PC-9 (cell line): ENCODE data around the gene SNX8. TPM values are rescaled to one million over a fixed set of nuclear protein-coding genes. Genes with fewer than 3 reads are reported as not detected.

Experiments
- BruUV-seq: library from RNA; stranded (reverse); fragments of 400-500 nt; replicated peaks from 2 replicates; lab custom pipeline; 2021; lab: Mats Ljungman, UMichigan
- CTCF ChIA-PET: fragments of 300-600 bp; sonication (Branson Sonifier 250); formaldehyde crosslinking; loops from one replicate; lab custom pipeline; 2022; ENCODE audit warnings: antibody characterized with exemption; lab: Charles Lee
- POLR2A ChIA-PET: fragments of 300-600 bp; sonication (Branson Sonifier 250); formaldehyde crosslinking; loops from one replicate; lab custom pipeline; 2022; ENCODE audit warnings: antibody characterized with exemption; ENCODE audit not compliant: unreplicated experiment; lab: Charles Lee
- DNase-seq, 2 experiments: peaks; one replicate each; pipeline versions ENCODE4 v3.0.0 to v3.0.0-alpha.2; 2015 to 2022; ENCODE audit warnings: mixed read lengths in 1 of 2
- H2AFZ ChIP-seq: fragments of 200-600 bp; sonication (generic); 2 replicates; pipeline ENCODE4 v1.8.1; 2017; ENCODE audit warnings: antibody characterized with exemption
- H3F3A ChIP-seq: fragments of 200-600 bp; sonication (generic); 2 replicates; pipeline ENCODE4 v1.8.1; 2017; ENCODE audit warnings: antibody characterized with exemption, mild to moderate bottlenecking, low read depth; ENCODE audit not compliant: insufficient read depth
- H3K27ac ChIP-seq: fragments of 200-600 bp; sonication (generic); 2 replicates; pipeline ENCODE4 v1.6.1; 2016; ENCODE audit warnings: mixed run types
- H3K27me3 ChIP-seq: fragments of 200-600 bp; sonication (generic); 2 replicates; pipeline ENCODE4 v1.6.1; 2016; ENCODE audit warnings: low read depth, mixed run types; ENCODE audit not compliant: insufficient read depth
- H3K36me3 ChIP-seq: fragments of 200-600 bp; sonication (generic); 2 replicates; pipeline ENCODE4 v1.6.1; 2016; ENCODE audit warnings: low read depth, mixed run types
- H3K4me1 ChIP-seq: fragments of 200-600 bp; sonication (generic); replicated peaks from 2 replicates; pipeline ENCODE4 v1.6.1; 2016; ENCODE audit warnings: mixed run types; ENCODE audit not compliant: insufficient read depth
- H3K4me2 ChIP-seq: fragments of 200-600 bp; sonication (generic); 2 replicates; pipeline ENCODE4 v1.6.1; 2017; ENCODE audit warnings: mixed run types
- H3K4me3 ChIP-seq: fragments of 200-600 bp; sonication (generic); 2 replicates; pipeline ENCODE4 v1.6.1; 2016; ENCODE audit warnings: mixed run types
- H3K79me2 ChIP-seq: fragments of 200-600 bp; sonication (generic); 2 replicates; pipeline ENCODE4 v1.6.1; 2017; ENCODE audit warnings: low read depth, mixed run types
- H3K9me2 ChIP-seq: fragments of 200-600 bp; sonication (generic); 2 replicates; pipeline ENCODE4 v1.8.1; 2017; ENCODE audit warnings: mild to moderate bottlenecking; ENCODE audit not compliant: insufficient read depth
- H3K9me3 ChIP-seq: fragments of 200-600 bp; sonication (generic); 2 replicates; pipeline ENCODE4 v1.8.1; 2016; ENCODE audit warnings: low read depth; ENCODE audit not compliant: insufficient read depth
- H4K20me1 ChIP-seq: fragments of 200-600 bp; sonication (generic); 2 replicates; pipeline ENCODE4 v1.8.1; 2017; ENCODE audit not compliant: insufficient read depth
- EZH2 ChIP-seq: fragments of 200-600 bp; sonication (generic); IDR thresholded peaks from 2 replicates; pipeline ENCODE4 v1.8.0; 2017; ENCODE audit warnings: antibody characterized with exemption, low read depth
- intact Hi-C: fragments of 100-400 bp; cut with micrococcal nuclease; formaldehyde crosslinking; loops from one replicate; pipeline ENCODE4 v1.10.0; 2022; ENCODE audit not compliant: unreplicated experiment
- total RNA-seq: library from RNA; stranded (reverse); gene quantifications from 2 replicates; pipeline ENCODE4 v1.2.3, GENCODE V29; 2021
- TF ChIP-seq, protein P1 (sequence below): fragments of 200-600 bp; sonication (generic); conservative IDR thresholded peaks from 2 replicates; pipeline ENCODE4 v1.6.1; 2017; ENCODE audit warnings: mixed run types, antibody characterized with exemption, mild to moderate bottlenecking, moderate library complexity

Gene SNX8
- total RNA-seq, 1 experiment from 2014 or later: 102 TPM

GRCh38 chr7:2245883-2246675 is 68.2 kb downstream of the SNX8 start:
- intact Hi-C loops: loop anchor here (10.0 kb wide), 1 partner anchor 681 kb away; no protein-coding TSS in a partner anchor
- TF ChIP-seq, protein P1, sequence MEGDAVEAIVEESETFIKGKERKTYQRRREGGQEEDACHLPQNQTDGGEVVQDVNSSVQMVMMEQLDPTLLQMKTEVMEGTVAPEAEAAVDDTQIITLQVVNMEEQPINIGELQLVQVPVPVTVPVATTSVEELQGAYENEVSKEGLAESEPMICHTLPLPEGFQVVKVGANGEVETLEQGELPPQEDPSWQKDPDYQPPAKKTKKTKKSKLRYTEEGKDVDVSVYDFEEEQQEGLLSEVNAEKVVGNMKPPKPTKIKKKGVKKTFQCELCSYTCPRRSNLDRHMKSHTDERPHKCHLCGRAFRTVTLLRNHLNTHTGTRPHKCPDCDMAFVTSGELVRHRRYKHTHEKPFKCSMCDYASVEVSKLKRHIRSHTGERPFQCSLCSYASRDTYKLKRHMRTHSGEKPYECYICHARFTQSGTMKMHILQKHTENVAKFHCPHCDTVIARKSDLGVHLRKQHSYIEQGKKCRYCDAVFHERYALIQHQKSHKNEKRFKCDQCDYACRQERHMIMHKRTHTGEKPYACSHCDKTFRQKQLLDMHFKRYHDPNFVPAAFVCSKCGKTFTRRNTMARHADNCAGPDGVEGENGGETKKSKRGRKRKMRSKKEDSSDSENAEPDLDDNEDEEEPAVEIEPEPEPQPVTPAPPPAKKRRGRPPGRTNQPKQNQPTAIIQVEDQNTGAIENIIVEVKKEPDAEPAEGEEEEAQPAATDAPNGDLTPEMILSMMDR: no peak
- no peak for TF ChIP-seq EZH2
- Histone ChIP-seq H2AFZ (no peak overlapping the region), H3K79me2 (peaks cover 13% of the 10 kb centered on the region), H3K4me1 (peaks cover 44% of the 10 kb centered on the region), H3F3A (peaks cover 43% of the 10 kb centered on the region; the same call in 1 of the 2 replicates), H3K9me2 (no peaks in the 10 kb centered on the region), H4K20me1 (no peaks in the 10 kb centered on the region), H3K4me2 (no peak overlapping the region), H3K36me3 (no peaks in the 10 kb centered on the region), H3K27me3 (no peaks in the 10 kb centered on the region), H3K4me3 (no peak overlapping the region), H3K9me3 (no peaks in the 10 kb centered on the region), H3K27ac (no peak overlapping the region)
- ChIA-PET CTCF (no interaction called here), POLR2A (no interaction called here)
- BruUV-seq: no TSS peak
- no peak for DNase-seq

- H3K36me3 ChIP-seq: 0 out of 2 replicates have a peak, but pooled peaks cover 3% of the 10 kb centered on the region
- POLR2A ChIA-PET: no interaction called here
- TF ChIP-seq EZH2: no peak
- TF ChIP-seq, protein P1: no peak
These were observed 69.7 kb downstream of the SNX8 start for GRCh38 chr7:2244404-2244995.

GRCh38 chr7:2243458-2243857 is 70.8 kb downstream of the SNX8 start:
- BruUV-seq: no TSS peak
- intact Hi-C loops: loop anchor here (2.0 to 10.0 kb wide), 2 partner anchors 105 to 679 kb away; no protein-coding TSS in a partner anchor
- Histone ChIP-seq H3F3A (peaks cover 30% of the 10 kb centered on the region; the same call in 1 of the 2 replicates), H3K27ac (no peak overlapping the region), H3K9me3 (no peaks in the 10 kb centered on the region), H4K20me1 (no peaks in the 10 kb centered on the region), H3K36me3 (peaks cover 9% of the 10 kb centered on the region), H2AFZ (no peak overlapping the region), H3K4me3 (peak overlapping the region; percentile 94), H3K27me3 (no peaks in the 10 kb centered on the region), H3K4me1 (peaks cover 35% of the 10 kb centered on the region), H3K4me2 (peak overlapping the region; percentile 99), H3K9me2 (no peaks in the 10 kb centered on the region), H3K79me2 (peaks cover 28% of the 10 kb centered on the region)
- ChIA-PET CTCF (no interaction called here), POLR2A (no interaction called here)
- no peak for TF ChIP-seq EZH2
- no peak for DNase-seq

More at GRCh38 chr7:2244404-2244995, 69.7 kb downstream of the SNX8 start:
- Histone ChIP-seq H3K9me3 (no peaks in the 10 kb centered on the region), H3K27ac (no peak overlapping the region), H3F3A (peaks cover 40% of the 10 kb centered on the region; the same call in 1 of the 2 replicates), H3K79me2 (peaks cover 28% of the 10 kb centered on the region), H3K4me2 (no peak overlapping the region), H2AFZ (no peak overlapping the region), H3K9me2 (no peaks in the 10 kb centered on the region), H3K4me3 (no peak overlapping the region), H3K27me3 (no peaks in the 10 kb centered on the region), H3K4me1 (peaks cover 45% of the 10 kb centered on the region), H4K20me1 (no peaks in the 10 kb centered on the region)
- intact Hi-C loops: loop anchor here (10.0 kb wide), 1 partner anchor 680 kb away; no protein-coding TSS in a partner anchor
- no peak for DNase-seq
- no TSS peak for BruUV-seq
- CTCF ChIA-PET: no interaction called here
